Trophoblast cell (in vitro differentiated cells and primary cell): Measurements from ENCODE around the gene CTPS2.
A peak's percentile ranks its signal among the peaks of the same experiment; 100 is the strongest.

Source experiments
- DNase-seq, 2 donors: peaks; one replicate each; pipeline ENCODE4 v3.0.0-alpha.2; 2016
- H2AFZ ChIP-seq: 2 replicates; pipeline ENCODE4 v1.6.1; 2013; ENCODE audit warnings: low read length, moderate library complexity, mild to moderate bottlenecking; ENCODE audit not compliant: insufficient read depth, poor library complexity
- H2AK5ac ChIP-seq: 2 replicates; pipeline ENCODE4 v1.6.1; 2013; ENCODE audit warnings: mild to moderate bottlenecking, low read length
- H2BK120ac ChIP-seq: 2 replicates; pipeline ENCODE4 v1.6.1; 2013; ENCODE audit warnings: low read length, mild to moderate bottlenecking, moderate library complexity; ENCODE audit not compliant: insufficient read depth, poor library complexity
- H2BK12ac ChIP-seq: 2 replicates; pipeline ENCODE4 v1.6.1; 2013; ENCODE audit warnings: mild to moderate bottlenecking, low read length, moderate library complexity
- H2BK5ac ChIP-seq: 2 replicates; pipeline ENCODE4 v1.6.1; 2013; ENCODE audit warnings: low read length, low read depth, moderate library complexity, mild to moderate bottlenecking; ENCODE audit not compliant: poor library complexity
- H3K14ac ChIP-seq: 2 replicates; pipeline ENCODE4 v1.6.1; 2013; ENCODE audit warnings: mild to moderate bottlenecking, low read length
- H3K18ac ChIP-seq: 2 replicates; pipeline ENCODE4 v1.6.1; 2013; ENCODE audit warnings: mild to moderate bottlenecking, low read length
- H3K23ac ChIP-seq: 2 replicates; pipeline ENCODE4 v1.6.1; 2013; ENCODE audit warnings: low read length
- H3K27ac ChIP-seq: 2 replicates; pipeline ENCODE4 v1.5.1; 2013; ENCODE audit warnings: low read depth, mild to moderate bottlenecking, inconsistent platforms, low read length, moderate library complexity
- H3K27me3 ChIP-seq: 2 replicates; pipeline ENCODE4 v1.6.1; 2013; ENCODE audit warnings: inconsistent platforms, mild to moderate bottlenecking, low read length, moderate library complexity; ENCODE audit not compliant: insufficient read depth
- H3K36me3 ChIP-seq, 2 experiments: 1 replicate in 1 of 2; 2 replicates in 1 of 2; pipeline ENCODE4 v1.6.1; 2013; ENCODE audit warnings: low read length in 2 of 2, mild to moderate bottlenecking in 2 of 2, moderate library complexity in 1 of 2; ENCODE audit not compliant: insufficient read depth in 2 of 2, control insufficient read depth in 1 of 2
- H3K4ac ChIP-seq: 2 replicates; pipeline ENCODE4 v1.6.1; 2013; ENCODE audit warnings: low read depth, mild to moderate bottlenecking, low read length, moderate library complexity
- H3K4me1 ChIP-seq, 2 experiments: 1 replicate in 1 of 2; 2 replicates in 1 of 2; pipeline ENCODE4 v1.6.1; 2013; ENCODE audit warnings: low read length in 2 of 2, mild to moderate bottlenecking in 2 of 2, moderate library complexity in 1 of 2; ENCODE audit not compliant: insufficient read depth in 2 of 2, control insufficient read depth in 1 of 2
- H3K4me2 ChIP-seq: 2 replicates; pipeline ENCODE4 v1.6.1; 2013; ENCODE audit warnings: inconsistent platforms, mild to moderate bottlenecking, low read length, moderate library complexity
- H3K4me3 ChIP-seq: 2 replicates; pipeline ENCODE4 v1.5.1; 2013; ENCODE audit warnings: mild to moderate bottlenecking, low read depth, low read length, inconsistent platforms
- H3K79me1 ChIP-seq: one replicate; pipeline ENCODE4 v1.6.1; 2013; ENCODE audit warnings: low read length
- H3K79me2 ChIP-seq: 2 replicates; pipeline ENCODE4 v1.6.1; 2013; ENCODE audit warnings: low read length, mild to moderate bottlenecking; ENCODE audit not compliant: control insufficient read depth, insufficient read depth, poor library complexity
- H3K9ac ChIP-seq: 2 replicates; pipeline ENCODE4 v1.6.1; 2013; ENCODE audit warnings: mild to moderate bottlenecking, low read length
- H3K9me3 ChIP-seq: 2 replicates; pipeline ENCODE4 v1.6.1; 2013; ENCODE audit warnings: low read depth, mild to moderate bottlenecking, control low read depth, inconsistent platforms, low read length; ENCODE audit not compliant: insufficient read depth
- H4K12ac ChIP-seq: 2 replicates; pipeline ENCODE4 v1.6.1; 2013; ENCODE audit warnings: low read depth, mild to moderate bottlenecking, low read length, moderate library complexity
- H4K8ac ChIP-seq: 2 replicates; pipeline ENCODE4 v1.6.1; 2013; ENCODE audit warnings: low read depth, mild to moderate bottlenecking, low read length, moderate library complexity
- H4K91ac ChIP-seq: one replicate; pipeline ENCODE4 v1.6.1; 2013; ENCODE audit warnings: low read depth, mild to moderate bottlenecking, low read length, moderate library complexity
- WGBS: extraction: QIAGEN DNeasy Blood & Tissue Kit; methylation state at CpG from one replicate; pipeline ENCODE4 v1.1.7; 2013; ENCODE audit warnings: missing lambda C conversion rate; ENCODE audit not compliant: insufficient read length, insufficient coverage; ENCODE audit errors: extremely low coverage; 5-methylcytosine and 5-hydroxymethylcytosine counted together

Gene CTPS2

GRCh38 chrX:16683007-16683664 lies 29.3 kb downstream of the CTPS2 start:
- no peak overlapping the region for H2AK5ac ChIP-seq
- no peak overlapping the region for H3K4me3 ChIP-seq
- no peak overlapping the region for H3K4ac ChIP-seq
- no CpG with 5 or more reads among the region's 7 CpGs for WGBS
- no peak overlapping the region for H4K91ac ChIP-seq
- no peaks in the 10 kb centered on the region for H3K9me3 ChIP-seq
- H4K12ac ChIP-seq: no peak overlapping the region
- no peak overlapping the region for H3K4me2 ChIP-seq
- no peaks in the 10 kb centered on the region for H3K79me2 ChIP-seq
- H2BK120ac ChIP-seq: no peak overlapping the region
- no peaks in the 10 kb centered on the region for H3K27me3 ChIP-seq
- H3K9ac ChIP-seq: no peak overlapping the region
- H3K36me3 ChIP-seq: peaks cover 15 to 24% of the 10 kb centered on the region in 2 experiments
- H3K18ac ChIP-seq: no peak overlapping the region
- H3K4me1 ChIP-seq: peaks cover 0 to 2% of the 10 kb centered on the region in 2 experiments
- no peak overlapping the region for H3K27ac ChIP-seq
- H2BK5ac ChIP-seq: no peak overlapping the region
- H2BK12ac ChIP-seq: no peak overlapping the region
- DNase-seq: no peak
- no peak overlapping the region for H3K23ac ChIP-seq
- no peak overlapping the region for H4K8ac ChIP-seq
- no peak overlapping the region for H3K14ac ChIP-seq
- no peak overlapping the region for H2AFZ ChIP-seq
- no peaks in the 10 kb centered on the region for H3K79me1 ChIP-seq

DNA sequence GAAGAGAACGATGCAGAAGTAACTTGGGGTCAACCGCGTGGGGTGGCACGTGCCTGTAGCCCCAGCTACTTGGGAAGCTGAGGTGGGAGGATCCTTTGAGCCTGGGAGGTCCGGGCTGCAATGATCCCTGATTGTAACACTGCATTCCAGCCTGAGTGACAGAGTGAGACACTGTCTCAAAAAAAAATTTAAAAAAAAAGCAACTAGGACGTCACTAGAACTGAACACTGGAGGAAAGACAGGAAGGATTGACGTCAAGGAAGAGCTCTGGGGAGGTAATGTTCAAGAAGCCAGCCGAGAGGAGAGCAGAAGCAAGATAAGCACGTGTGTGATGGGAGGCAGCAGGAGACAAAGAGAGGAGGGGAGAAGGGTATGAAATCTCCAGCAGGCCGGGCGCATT lies 33.8 kb downstream of the CTPS2 start:
- no peak overlapping the region for H3K18ac ChIP-seq
- H3K9me3 ChIP-seq: no peaks in the 10 kb centered on the region
- H2BK120ac ChIP-seq: no peak overlapping the region
- no peak overlapping the region for H3K9ac ChIP-seq
- H3K79me2 ChIP-seq: no peaks in the 10 kb centered on the region
- no peak overlapping the region for H3K4me3 ChIP-seq
- no peak overlapping the region for H3K4me2 ChIP-seq
- no peak overlapping the region for H2BK12ac ChIP-seq
- H4K91ac ChIP-seq: no peak overlapping the region
- H4K12ac ChIP-seq: no peak overlapping the region
- no peak overlapping the region for H3K14ac ChIP-seq
- H2BK5ac ChIP-seq: no peak overlapping the region
- no peak overlapping the region for H4K8ac ChIP-seq
- no peak overlapping the region for H3K4ac ChIP-seq
- H2AK5ac ChIP-seq: no peak overlapping the region
- DNase-seq: no peak
- no peaks in the 10 kb centered on the region for H3K79me1 ChIP-seq
- H3K4me1 ChIP-seq: no peaks in the 10 kb centered on the region
- H2AFZ ChIP-seq: no peak overlapping the region
- no peak overlapping the region for H3K23ac ChIP-seq
- H3K36me3 ChIP-seq: peaks cover 16 to 17% of the 10 kb centered on the region in 2 experiments
- WGBS: no CpG with 5 or more reads among the region's 11 CpGs
- H3K27ac ChIP-seq: no peak overlapping the region
- no peaks in the 10 kb centered on the region for H3K27me3 ChIP-seq

GRCh38 chrX:16671005-16671404 lies 41.5 kb downstream of the CTPS2 start:
- H3K36me3 ChIP-seq: peaks cover 12 to 13% of the 10 kb centered on the region in 2 experiments
- no peak overlapping the region for H3K23ac ChIP-seq
- H2AFZ ChIP-seq: no peak overlapping the region
- no peak overlapping the region for H3K27ac ChIP-seq
- no peaks in the 10 kb centered on the region for H3K27me3 ChIP-seq
- H3K4me1 ChIP-seq: no peaks in the 10 kb centered on the region
- H3K18ac ChIP-seq: no peak overlapping the region
- no peak overlapping the region for H2BK5ac ChIP-seq
- H3K9ac ChIP-seq: no peak overlapping the region
- H3K4ac ChIP-seq: no peak overlapping the region
- peak; percentile 7 to 48 for DNase-seq
- no peaks in the 10 kb centered on the region for H3K9me3 ChIP-seq
- H3K79me2 ChIP-seq: no peaks in the 10 kb centered on the region
- no peak overlapping the region for H3K4me2 ChIP-seq
- H2BK120ac ChIP-seq: no peak overlapping the region
- no peaks in the 10 kb centered on the region for H3K79me1 ChIP-seq
- no peak overlapping the region for H4K8ac ChIP-seq
- no peak overlapping the region for H4K91ac ChIP-seq
- no peak overlapping the region for H2BK12ac ChIP-seq
- no peak overlapping the region for H2AK5ac ChIP-seq
- no peak overlapping the region for H4K12ac ChIP-seq
- no peak overlapping the region for H3K4me3 ChIP-seq
- H3K14ac ChIP-seq: no peak overlapping the region

DNA sequence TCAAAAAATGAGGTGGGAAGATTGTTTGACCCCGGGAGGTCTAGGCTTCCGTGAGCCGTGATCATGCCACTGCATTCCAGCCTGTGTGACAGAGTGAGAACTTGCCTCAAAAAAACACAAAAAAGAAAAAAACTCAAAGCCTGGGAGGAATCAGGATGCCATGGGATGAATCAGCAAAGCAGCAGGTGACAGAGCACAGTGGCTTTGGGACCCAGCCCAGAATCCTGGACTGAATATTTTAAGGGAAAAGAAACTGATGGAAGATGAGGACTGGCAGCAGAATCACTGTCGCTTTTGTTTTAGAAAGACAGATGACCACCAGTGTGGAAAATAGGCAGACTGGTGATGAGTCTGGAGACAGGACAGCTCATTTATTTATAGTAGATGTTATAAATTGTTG lies 45.9 kb downstream of the CTPS2 start:
- peaks cover 13 to 16% of the 10 kb centered on the region in 2 experiments for H3K36me3 ChIP-seq
- H3K27ac ChIP-seq: no peak overlapping the region
- H2AFZ ChIP-seq: no peak overlapping the region
- no peak overlapping the region for H3K23ac ChIP-seq
- H4K8ac ChIP-seq: no peak overlapping the region
- no peak overlapping the region for H4K91ac ChIP-seq
- H4K12ac ChIP-seq: no peak overlapping the region
- no peak overlapping the region for H3K18ac ChIP-seq
- no peak overlapping the region for H3K14ac ChIP-seq
- peak; percentile 43 to 76 for DNase-seq
- H3K79me2 ChIP-seq: no peaks in the 10 kb centered on the region
- H3K4me1 ChIP-seq: no peaks in the 10 kb centered on the region
- WGBS: no CpG with 5 or more reads among the region's 4 CpGs
- H2BK5ac ChIP-seq: no peak overlapping the region
- no peak overlapping the region for H2BK12ac ChIP-seq
- no peaks in the 10 kb centered on the region for H3K79me1 ChIP-seq
- no peak overlapping the region for H2AK5ac ChIP-seq
- H2BK120ac ChIP-seq: no peak overlapping the region
- no peaks in the 10 kb centered on the region for H3K27me3 ChIP-seq
- H3K4me3 ChIP-seq: no peak overlapping the region
- H3K9me3 ChIP-seq: no peaks in the 10 kb centered on the region
- no peak overlapping the region for H3K4me2 ChIP-seq
- no peak overlapping the region for H3K9ac ChIP-seq
- no peak overlapping the region for H3K4ac ChIP-seq
